BLaER1 (cell line): ENCODE data around the gene TCEAL7.

Experiments used
- H3K27ac ChIP-seq: shearing (Covaris generic); formaldehyde crosslinking; 2 replicates; pipeline ENCODE4 v1.8.1; 2022
- H3K27me3 ChIP-seq: shearing (Covaris generic); formaldehyde crosslinking; 2 replicates; pipeline ENCODE4 v1.8.1; 2022
- H3K36me3 ChIP-seq: shearing (Covaris generic); formaldehyde crosslinking; 2 replicates; pipeline ENCODE4 v1.8.1; 2022
- H3K4me1 ChIP-seq: shearing (Covaris generic); formaldehyde crosslinking; 2 replicates; pipeline ENCODE4 v1.8.1; 2022
- H3K4me2 ChIP-seq: shearing (Covaris generic); formaldehyde crosslinking; 2 replicates; pipeline ENCODE4 v1.8.1; 2022
- H3K4me3 ChIP-seq: shearing (Covaris generic); formaldehyde crosslinking; 2 replicates; pipeline ENCODE4 v1.8.1; 2022
- H3K9ac ChIP-seq: shearing (Covaris generic); formaldehyde crosslinking; 2 replicates; pipeline ENCODE4 v1.8.1; 2022
- H3K9me3 ChIP-seq: shearing (Covaris generic); formaldehyde crosslinking; 2 replicates; pipeline ENCODE4 v1.8.1; 2022
- H4K20me1 ChIP-seq: shearing (Covaris generic); formaldehyde crosslinking; 2 replicates; pipeline ENCODE4 v1.8.1; 2022
- Cebpa-rat ChIP-seq: shearing (Covaris generic); IDR thresholded peaks from 2 replicates; pipeline ENCODE4 v1.8.1; 2022

The TCEAL7 gene

GRCh38 chrX:103362474-103362873 is 32.4 kb downstream of the TCEAL7 start:
- H3K9ac ChIP-seq: no peak overlapping the region
- no peaks in the 10 kb centered on the region for H3K27me3 ChIP-seq
- 0 out of 2 replicates have a peak, but pooled peaks cover under 1% of the 10 kb centered on the region for H4K20me1 ChIP-seq
- no peak overlapping the region for H3K4me2 ChIP-seq
- no peaks in the 10 kb centered on the region; the same call in 1 of the 2 replicates for H3K9me3 ChIP-seq
- no peak overlapping the region for H3K4me3 ChIP-seq
- TF ChIP-seq Cebpa-rat: no peak
- no peaks in the 10 kb centered on the region for H3K4me1 ChIP-seq
- no peaks in the 10 kb centered on the region for H3K36me3 ChIP-seq
- H3K27ac ChIP-seq: no peak overlapping the region

GRCh38 chrX:103363046-103363445 is 33.0 kb downstream of the TCEAL7 start:
- Histone ChIP-seq H3K4me2 (no peak overlapping the region), H3K9me3 (no peaks in the 10 kb centered on the region; the same call in 1 of the 2 replicates), H4K20me1 (no peaks in the 10 kb centered on the region), H3K4me3 (no peak overlapping the region), H3K27ac (no peak overlapping the region), H3K4me1 (no peaks in the 10 kb centered on the region), H3K27me3 (no peaks in the 10 kb centered on the region), H3K36me3 (no peaks in the 10 kb centered on the region), H3K9ac (no peak overlapping the region)
- no peak for TF ChIP-seq Cebpa-rat

GRCh38 chrX:103367502-103367901 is 37.5 kb downstream of the TCEAL7 start:
- Histone ChIP-seq H3K9me3 (no peaks in the 10 kb centered on the region; the same call in 1 of the 2 replicates), H3K4me1 (no peaks in the 10 kb centered on the region), H3K27me3 (no peaks in the 10 kb centered on the region), H3K9ac (no peak overlapping the region), H3K27ac (no peak overlapping the region), H4K20me1 (no peaks in the 10 kb centered on the region), H3K4me2 (no peak overlapping the region), H3K36me3 (no peaks in the 10 kb centered on the region), H3K4me3 (no peak overlapping the region)
- no peak for TF ChIP-seq Cebpa-rat

DNA sequence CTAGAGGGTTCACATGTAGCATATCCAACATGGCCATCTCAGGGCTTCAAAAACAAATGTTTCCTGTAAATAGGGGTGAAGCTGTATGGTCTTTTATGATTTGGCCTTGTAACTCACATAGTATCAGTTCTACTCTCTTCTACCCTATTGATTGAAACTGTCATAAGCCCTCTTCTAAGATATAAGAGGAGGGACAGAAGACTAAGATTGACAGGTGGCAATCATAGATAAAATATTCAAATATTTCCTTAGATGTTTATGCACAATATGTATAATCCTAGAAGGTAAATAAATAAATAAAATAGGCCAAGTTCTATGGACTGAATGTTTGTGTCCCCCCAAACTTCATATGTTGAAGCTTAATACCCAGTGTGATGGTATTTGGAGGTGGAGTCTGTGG is 39.4 kb downstream of the TCEAL7 start:
- no peak overlapping the region for H3K27ac ChIP-seq
- H3K27me3 ChIP-seq: no peaks in the 10 kb centered on the region
- H3K4me1 ChIP-seq: no peaks in the 10 kb centered on the region
- H4K20me1 ChIP-seq: no peaks in the 10 kb centered on the region
- no peak overlapping the region for H3K9ac ChIP-seq
- TF ChIP-seq Cebpa-rat: no peak
- no peaks in the 10 kb centered on the region for H3K36me3 ChIP-seq
- no peaks in the 10 kb centered on the region; the same call in 1 of the 2 replicates for H3K9me3 ChIP-seq
- H3K4me3 ChIP-seq: no peak overlapping the region
- H3K4me2 ChIP-seq: no peak overlapping the region

DNA sequence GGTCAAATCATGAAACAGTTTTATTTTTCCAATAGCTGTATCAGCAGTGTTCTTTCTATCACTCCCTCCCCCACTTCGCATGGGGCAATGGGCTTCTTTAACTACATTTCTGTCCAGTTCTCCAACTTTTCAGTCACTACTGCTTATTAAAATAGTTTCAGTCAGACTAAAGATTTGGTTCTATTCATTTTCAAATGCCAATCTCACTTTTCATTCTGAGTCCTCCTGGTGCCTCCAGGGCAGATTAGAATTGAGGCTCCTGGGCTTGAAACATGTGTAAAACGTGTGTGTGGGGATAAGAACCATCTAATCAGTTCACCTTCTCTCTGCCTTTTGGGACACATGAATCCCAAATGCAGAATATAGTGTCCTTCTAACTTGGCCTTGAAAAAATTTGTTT is 42.8 kb downstream of the TCEAL7 start:
- Histone ChIP-seq H3K4me1 (peaks cover 5% of the 10 kb centered on the region; the same call in 1 of the 2 replicates), H3K9ac (no peak overlapping the region), H3K9me3 (0 out of 2 replicates have a peak, but pooled peaks cover 3% of the 10 kb centered on the region), H3K4me2 (no peak overlapping the region), H3K4me3 (no peak overlapping the region), H3K36me3 (no peaks in the 10 kb centered on the region), H3K27ac (no peak overlapping the region), H4K20me1 (no peaks in the 10 kb centered on the region), H3K27me3 (no peaks in the 10 kb centered on the region)
- no peak for TF ChIP-seq Cebpa-rat

DNA sequence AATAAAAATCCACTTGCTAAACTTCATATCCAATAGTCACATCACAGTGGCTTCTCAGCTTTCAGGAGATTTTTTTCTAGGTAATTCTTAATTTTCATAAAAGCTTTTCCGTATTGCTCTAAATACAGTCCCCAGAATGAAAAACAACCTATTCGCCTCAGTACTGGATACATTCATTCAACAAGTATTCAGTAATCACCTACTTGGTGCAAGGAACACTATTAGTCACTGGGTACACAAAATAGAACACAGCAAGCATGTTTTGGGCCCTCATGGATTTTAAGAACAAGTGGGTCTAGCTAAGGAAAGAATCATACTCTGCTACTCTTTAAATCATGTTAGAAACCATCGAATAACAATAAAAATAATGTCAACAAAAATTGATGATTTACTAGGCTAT is 43.5 kb downstream of the TCEAL7 start:
- Histone ChIP-seq H4K20me1 (no peaks in the 10 kb centered on the region), H3K27me3 (no peaks in the 10 kb centered on the region), H3K4me1 (peaks cover 5% of the 10 kb centered on the region; the same call in 1 of the 2 replicates), H3K9ac (no peak overlapping the region), H3K36me3 (peaks cover 1% of the 10 kb centered on the region; the same call in 1 of the 2 replicates), H3K4me3 (no peak overlapping the region), H3K9me3 (0 out of 2 replicates have a peak, but pooled peaks cover 3% of the 10 kb centered on the region), H3K27ac (no peak overlapping the region), H3K4me2 (no peak overlapping the region)
- TF ChIP-seq Cebpa-rat: no peak

GRCh38 chrX:103376118-103376978 is 46.3 kb downstream of the TCEAL7 start, which contains the start of gene BEX3:
BEX3 (plus strand) TSS chrX:103376538; CDS start chrX:103377522, 984 bp downstream.
- H3K36me3 ChIP-seq: peaks cover 5% of the 10 kb centered on the region; the same call in 1 of the 2 replicates
- no peaks in the 10 kb centered on the region for H3K27me3 ChIP-seq
- peak within 1 kb of the TSS; percentile 75 for H3K4me3 ChIP-seq
- H3K9me3 ChIP-seq: 0 out of 2 replicates have a peak, but pooled peaks cover 3% of the 10 kb centered on the region
- peak within 1 kb of the TSS; percentile 81 for H3K9ac ChIP-seq
- peak within 1 kb of the TSS; percentile 69 for H3K4me2 ChIP-seq
- H3K4me1 ChIP-seq: peaks cover 5% of the 10 kb centered on the region; the same call in 1 of the 2 replicates
- H4K20me1 ChIP-seq: no peaks in the 10 kb centered on the region
- no peak for TF ChIP-seq Cebpa-rat
- peak within 1 kb of the TSS; percentile 84 for H3K27ac ChIP-seq

DNA sequence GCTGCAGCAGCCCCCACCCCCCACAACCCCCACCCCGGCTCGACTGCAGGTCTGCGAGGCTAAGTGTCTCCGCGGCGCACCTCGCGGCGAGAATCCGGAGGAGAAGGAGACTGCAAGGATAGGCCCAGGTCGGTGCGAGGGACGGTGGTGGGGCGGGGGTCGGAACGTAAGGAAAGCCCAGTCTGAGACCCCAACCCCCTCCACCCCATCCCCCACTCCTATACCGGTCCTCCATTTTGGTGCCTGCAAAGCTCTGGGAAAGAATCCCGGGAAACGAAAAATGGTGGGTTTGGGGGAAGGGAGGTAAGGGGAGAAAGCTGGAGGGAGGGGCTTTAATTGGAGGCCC is 46.9 kb downstream of the TCEAL7 start:
- Histone ChIP-seq H3K4me3 (peak overlapping the region; percentile 75), H3K4me2 (peak overlapping the region; percentile 69), H3K36me3 (peaks cover 5% of the 10 kb centered on the region; the same call in 1 of the 2 replicates), H3K27me3 (no peaks in the 10 kb centered on the region), H3K9ac (peak overlapping the region; percentile 30; the same call in 1 of the 2 replicates), H3K9me3 (0 out of 2 replicates have a peak, but pooled peaks cover 3% of the 10 kb centered on the region), H3K27ac (peak overlapping the region; percentile 50; the same call in 1 of the 2 replicates), H4K20me1 (no peaks in the 10 kb centered on the region), H3K4me1 (peaks cover 5% of the 10 kb centered on the region; the same call in 1 of the 2 replicates)
- TF ChIP-seq Cebpa-rat: no peak

GRCh38 chrX:103378990-103379389 is 49.0 kb downstream of the TCEAL7 start:
- Histone ChIP-seq H3K9me3 (0 out of 2 replicates have a peak, but pooled peaks cover 3% of the 10 kb centered on the region), H3K27me3 (no peaks in the 10 kb centered on the region), H3K4me1 (peaks cover 5% of the 10 kb centered on the region; the same call in 1 of the 2 replicates), H3K4me2 (no peak overlapping the region), H3K36me3 (peaks cover 5% of the 10 kb centered on the region; the same call in 1 of the 2 replicates), H4K20me1 (no peaks in the 10 kb centered on the region), H3K9ac (no peak overlapping the region), H3K27ac (no peak overlapping the region), H3K4me3 (no peak overlapping the region)
- no peak for TF ChIP-seq Cebpa-rat
